OCI-LY7 (cell line): ENCODE data around the gene MGAT1. TPM values are rescaled to one million over a fixed set of nuclear protein-coding genes. Genes with fewer than 3 reads are reported as not detected.
"Not testable (repeated sequence)": the region's sequence is repeated elsewhere in the genome, so short reads cannot be mapped to it uniquely, and the experiment has no call there.

Experiments
- BruUV-seq: library from RNA; stranded (reverse); fragments of 400-500 nt; replicated peaks from 2 replicates; lab custom pipeline; 2021; lab: Mats Ljungman, UMichigan
- CTCF ChIA-PET: fragments of 300-600 bp; sonication (Branson Sonifier 250); formaldehyde crosslinking; loops from one replicate; lab custom pipeline; 2022; ENCODE audit warnings: antibody characterized with exemption; ENCODE audit not compliant: unreplicated experiment; lab: Charles Lee
- POLR2A ChIA-PET: fragments of 300-600 bp; sonication (Branson Sonifier 250); formaldehyde crosslinking; loops from one replicate; lab custom pipeline; 2022; ENCODE audit warnings: antibody characterized with exemption; lab: Charles Lee
- DNase-seq: peaks from one replicate; pipeline ENCODE4 v3.0.0-alpha.2; 2015; ENCODE audit warnings: low spot score
- H2AFZ ChIP-seq: fragments of 200-600 bp; sonication (generic), shearing (Covaris generic); 2 replicates; pipeline ENCODE4 v1.6.1; 2014; ENCODE audit warnings: mild to moderate bottlenecking, antibody characterized with exemption, low read length, moderate library complexity
- H3K27ac ChIP-seq: fragments of 200-600 bp; sonication (generic); 2 replicates; pipeline ENCODE4 v1.5.1; 2014; ENCODE audit warnings: mixed run types, low read depth, mild to moderate bottlenecking, moderate library complexity, low read length, inconsistent platforms; ENCODE audit not compliant: poor library complexity, severe bottlenecking
- H3K36me3 ChIP-seq: fragments of 200-600 bp; sonication (generic); 2 replicates; pipeline ENCODE4 v1.6.1; 2014; ENCODE audit warnings: mild to moderate bottlenecking, antibody characterized with exemption, low read length, moderate library complexity, mixed read lengths; ENCODE audit not compliant: insufficient read depth
- H3K4me1 ChIP-seq: fragments of 200-600 bp; sonication (generic); 2 replicates; pipeline ENCODE4 v1.5.1; 2014; ENCODE audit warnings: mild to moderate bottlenecking, low read length; ENCODE audit not compliant: insufficient read depth, poor library complexity, severe bottlenecking
- H3K4me2 ChIP-seq: fragments of 200-600 bp; sonication (generic); 2 replicates; pipeline ENCODE4 v1.6.1; 2014; ENCODE audit warnings: mild to moderate bottlenecking, low read length
- H3K4me3 ChIP-seq: fragments of 200-600 bp; sonication (generic); 2 replicates; pipeline ENCODE4 v1.5.1; 2014; ENCODE audit warnings: mild to moderate bottlenecking, low read depth, low read length; ENCODE audit not compliant: poor library complexity, severe bottlenecking
- H3K79me2 ChIP-seq: fragments of 200-600 bp; sonication (generic); 2 replicates; pipeline ENCODE4 v1.6.1; 2016; ENCODE audit warnings: low read depth, mild to moderate bottlenecking, low read length, moderate library complexity, mixed read lengths; ENCODE audit not compliant: insufficient read depth
- H3K9me2 ChIP-seq: fragments of 200-600 bp; sonication (generic); 2 replicates; pipeline ENCODE4 v1.6.1; 2016; ENCODE audit warnings: mild to moderate bottlenecking, low read length, mixed read lengths; ENCODE audit not compliant: insufficient read depth
- H3K9me3 ChIP-seq: fragments of 200-600 bp; sonication (generic); 2 replicates; pipeline ENCODE4 v1.6.1; 2014; ENCODE audit warnings: mild to moderate bottlenecking, mixed run types, low read length, mixed read lengths
- H4K20me1 ChIP-seq: fragments of 200-600 bp; sonication (generic); 2 replicates; pipeline ENCODE4 v1.6.1; 2014; ENCODE audit warnings: mild to moderate bottlenecking, antibody characterized with exemption, low read length, moderate library complexity, mixed read lengths; ENCODE audit not compliant: insufficient read depth
- EZH2phosphoT487 ChIP-seq: fragments of 200-600 bp; sonication (generic); IDR thresholded peaks from 2 replicates; pipeline ENCODE4 v1.6.1; 2018; ENCODE audit warnings: low read depth, borderline replicate concordance, mild to moderate bottlenecking, mixed run types, antibody characterized with exemption, low read length, moderate library complexity, mixed read lengths
- intact Hi-C: fragments of 100-400 bp; cut with micrococcal nuclease; formaldehyde crosslinking; loops from one replicate; pipeline ENCODE4 v1.10.0; 2022; ENCODE audit not compliant: unreplicated experiment
- total RNA-seq, 2 experiments: library from RNA; depleted of rRNA in 1 of 2; stranded (reverse); fragments of >200 nt in 1 of 2; shearing (Covaris generic) in 1 of 2; gene quantifications; 2 replicates each; pipeline ENCODE4 v1.2.3, GENCODE V29; 2014 to 2022
- TF ChIP-seq, protein P1 (sequence below): fragments of 200-600 bp; sonication (generic); conservative IDR thresholded peaks from 2 replicates; pipeline ENCODE4 v1.5.1; 2014; ENCODE audit warnings: mild to moderate bottlenecking, antibody characterized with exemption, low read length, moderate library complexity, mixed read lengths

MGAT1 gene
- total RNA-seq, 2 experiments from 2014 or later, result 75.4 to 103 TPM

DNA sequence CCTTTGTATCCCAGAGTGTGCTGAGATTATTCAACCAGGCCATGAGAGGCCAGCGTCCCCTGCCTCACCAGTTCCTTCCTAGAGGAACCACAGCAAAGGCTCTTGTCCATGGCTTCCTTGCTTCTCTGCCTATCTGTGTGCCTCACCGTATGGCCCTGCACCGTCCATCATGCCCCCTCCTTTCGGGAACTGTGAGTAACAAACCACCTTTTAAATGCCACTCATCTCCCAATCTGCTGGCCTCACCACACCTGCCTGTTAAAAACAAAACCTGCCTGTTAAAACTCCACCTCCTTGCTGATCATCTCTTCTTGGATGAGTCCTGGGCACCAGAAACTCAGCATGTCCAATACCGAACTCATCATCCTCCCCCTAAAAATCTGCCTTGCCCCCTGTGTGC lies 58.4 kb downstream of the MGAT1 start:
- Histone ChIP-seq H3K36me3 (no peaks in the 10 kb centered on the region), H3K9me2 (no peaks in the 10 kb centered on the region), H3K9me3 (no peaks in the 10 kb centered on the region), H4K20me1 (no peaks in the 10 kb centered on the region), H3K4me3 (no peak overlapping the region), H2AFZ (no peak overlapping the region), H3K4me1 (no peaks in the 10 kb centered on the region), H3K4me2 (no peak overlapping the region), H3K79me2 (no peaks in the 10 kb centered on the region), H3K27ac (no peak overlapping the region)
- TF ChIP-seq, protein P1, sequence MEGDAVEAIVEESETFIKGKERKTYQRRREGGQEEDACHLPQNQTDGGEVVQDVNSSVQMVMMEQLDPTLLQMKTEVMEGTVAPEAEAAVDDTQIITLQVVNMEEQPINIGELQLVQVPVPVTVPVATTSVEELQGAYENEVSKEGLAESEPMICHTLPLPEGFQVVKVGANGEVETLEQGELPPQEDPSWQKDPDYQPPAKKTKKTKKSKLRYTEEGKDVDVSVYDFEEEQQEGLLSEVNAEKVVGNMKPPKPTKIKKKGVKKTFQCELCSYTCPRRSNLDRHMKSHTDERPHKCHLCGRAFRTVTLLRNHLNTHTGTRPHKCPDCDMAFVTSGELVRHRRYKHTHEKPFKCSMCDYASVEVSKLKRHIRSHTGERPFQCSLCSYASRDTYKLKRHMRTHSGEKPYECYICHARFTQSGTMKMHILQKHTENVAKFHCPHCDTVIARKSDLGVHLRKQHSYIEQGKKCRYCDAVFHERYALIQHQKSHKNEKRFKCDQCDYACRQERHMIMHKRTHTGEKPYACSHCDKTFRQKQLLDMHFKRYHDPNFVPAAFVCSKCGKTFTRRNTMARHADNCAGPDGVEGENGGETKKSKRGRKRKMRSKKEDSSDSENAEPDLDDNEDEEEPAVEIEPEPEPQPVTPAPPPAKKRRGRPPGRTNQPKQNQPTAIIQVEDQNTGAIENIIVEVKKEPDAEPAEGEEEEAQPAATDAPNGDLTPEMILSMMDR, result no peak
- TF ChIP-seq EZH2phosphoT487, result no peak
- ChIA-PET CTCF (no interaction called here), POLR2A (no interaction called here)
- intact Hi-C loops, result no loop called here
- DNase-seq, result no peak
- no TSS peak for BruUV-seq

DNA sequence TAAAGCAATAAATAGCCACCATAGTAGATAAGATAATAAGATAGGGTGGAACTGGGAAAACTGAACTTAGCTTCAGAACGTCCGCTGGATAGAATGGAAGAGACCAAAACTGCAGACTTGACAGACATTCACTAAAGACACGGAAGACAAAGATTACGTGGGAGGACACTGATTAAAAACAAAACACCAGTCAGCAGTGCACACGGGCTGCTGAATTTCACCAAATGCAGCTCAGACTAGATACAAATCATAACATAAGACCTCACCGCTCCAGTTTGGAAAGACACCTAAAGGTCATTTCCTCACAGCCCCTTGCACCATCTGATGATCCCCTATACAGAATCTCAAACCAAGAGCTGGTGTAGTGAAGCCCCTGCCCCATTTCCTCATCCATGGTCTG lies 59.9 kb downstream of the MGAT1 start:
- BruUV-seq, result no TSS peak
- H3K4me3 ChIP-seq, result no peak overlapping the region
- no peaks in the 10 kb centered on the region for H4K20me1 ChIP-seq
- ChIA-PET POLR2A (interaction anchor here (0.7 kb wide), 1 partner anchor 244 kb away, joined by 3 read pairs; no protein-coding TSS in a partner anchor), CTCF (no interaction called here)
- TF ChIP-seq EZH2phosphoT487, result no peak
- H3K9me2 ChIP-seq, result no peaks in the 10 kb centered on the region
- H3K36me3 ChIP-seq, result no peaks in the 10 kb centered on the region
- no peaks in the 10 kb centered on the region for H3K9me3 ChIP-seq
- no peak overlapping the region for H3K27ac ChIP-seq
- no peak overlapping the region for H3K4me2 ChIP-seq
- intact Hi-C loops, result no loop called here
- H3K79me2 ChIP-seq, result no peaks in the 10 kb centered on the region
- H2AFZ ChIP-seq, result no peak overlapping the region
- H3K4me1 ChIP-seq, result no peaks in the 10 kb centered on the region
- DNase-seq, result no peak

DNA sequence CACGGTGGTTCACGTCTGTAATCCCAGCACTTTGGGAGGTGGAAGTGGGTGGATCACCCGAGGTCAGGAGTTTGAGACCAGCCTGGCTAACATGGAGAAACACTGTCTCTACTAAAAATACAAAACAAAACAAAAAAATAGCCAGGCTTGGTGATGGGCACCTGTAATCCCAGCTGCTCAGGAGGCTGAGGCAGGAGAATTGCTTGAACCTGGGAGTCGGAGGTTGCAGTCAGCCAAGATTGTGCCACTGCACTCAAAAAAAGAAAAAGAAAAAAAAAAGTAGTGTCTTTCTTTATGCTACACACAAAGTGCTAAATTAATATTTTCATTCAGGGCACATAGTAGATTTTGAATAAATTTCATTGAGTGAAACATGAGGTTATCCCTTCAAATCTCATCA lies 61.7 kb downstream of the MGAT1 start:
- intact Hi-C loops, H3K9me2 ChIP-seq, H2AFZ ChIP-seq, H3K36me3 ChIP-seq, CTCF ChIA-PET, BruUV-seq, H3K4me2 ChIP-seq, H4K20me1 ChIP-seq, H3K4me3 ChIP-seq, H3K4me1 ChIP-seq, H3K9me3 ChIP-seq, H3K79me2 ChIP-seq, H3K27ac ChIP-seq, POLR2A ChIA-PET, DNase-seq: not testable (repeated sequence)

DNA sequence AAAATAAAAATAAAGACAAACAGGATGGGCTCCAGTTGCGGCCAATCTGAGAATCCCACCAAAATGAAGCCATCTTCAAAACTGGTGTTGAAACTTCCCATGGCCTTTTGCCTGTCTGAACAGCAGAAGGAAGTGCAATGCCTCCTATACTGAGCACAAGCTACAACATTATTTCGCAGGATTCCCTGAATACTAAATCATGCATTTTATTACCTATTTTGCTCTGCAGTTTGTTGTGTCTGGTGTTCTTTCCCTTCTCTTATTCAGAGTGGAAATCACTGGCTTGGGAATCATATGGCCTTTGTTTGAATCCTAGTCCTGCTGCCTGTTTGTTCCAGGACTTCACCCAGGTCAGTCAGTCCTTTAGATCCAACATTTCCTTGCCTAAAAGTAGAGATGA lies 62.6 kb downstream of the MGAT1 start, which contains the start of gene OR2Y1:
Gene OR2Y1 (minus strand): TSS at position 101 of the 400 bp plus-strand sequence. CDS start 0 bp downstream, at position 101.
- Histone ChIP-seq H3K79me2 (no peaks in the 10 kb centered on the region), H2AFZ (no peak within 1 kb of the TSS), H3K4me2 (no peak within 1 kb of the TSS), H3K36me3 (no peaks in the 10 kb centered on the region), H3K27ac (no peak within 1 kb of the TSS), H3K9me3 (no peaks in the 10 kb centered on the region), H4K20me1 (no peaks in the 10 kb centered on the region), H3K9me2 (no peaks in the 10 kb centered on the region), H3K4me3 (no peak within 1 kb of the TSS), H3K4me1 (no peaks in the 10 kb centered on the region)
- ChIA-PET POLR2A (no interaction called here), CTCF (no interaction called here)
- intact Hi-C loops, result no loop called here
- no peak for DNase-seq
- BruUV-seq, result no TSS peak
- TF ChIP-seq, protein P1, result no peak
- TF ChIP-seq EZH2phosphoT487, result no peak
